NOMO-1 treated with dmso at 0.1 percent for 144 hours (cell line): Measurements from ENCODE around the gene SLFN5.
"Not testable (repeated sequence)": the region's sequence is repeated elsewhere in the genome, so short reads cannot be mapped to it uniquely, and the experiment has no call there.

Source experiments
- DNase-seq: peaks from one replicate; lab custom pipeline; 2025; ENCODE audit not compliant: unreplicated experiment; lab: John Stamatoyannopoulos, UW

SLFN5 gene

DNA sequence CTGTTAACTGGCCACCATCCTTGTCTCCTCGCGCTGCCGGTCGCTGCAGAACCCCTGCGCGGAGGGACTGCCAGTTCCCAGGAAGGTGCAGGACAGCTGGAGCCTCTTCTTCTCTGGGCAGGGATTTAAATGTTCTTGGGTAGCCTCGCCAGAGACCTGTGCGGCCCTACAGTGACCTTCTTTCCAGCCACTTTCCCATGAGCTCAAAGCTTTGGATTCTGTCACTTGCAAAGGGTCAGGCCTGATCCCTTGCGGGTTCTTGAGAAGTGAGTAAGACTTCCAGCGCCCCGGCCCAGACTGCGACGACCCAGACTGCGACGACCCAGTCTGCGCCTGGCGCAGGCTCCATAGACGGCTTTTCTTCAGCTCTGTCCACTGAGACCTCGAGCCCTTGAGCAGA, 1.4 kb upstream of the SLFN5 start:
- DNase-seq, result no peak

DNA sequence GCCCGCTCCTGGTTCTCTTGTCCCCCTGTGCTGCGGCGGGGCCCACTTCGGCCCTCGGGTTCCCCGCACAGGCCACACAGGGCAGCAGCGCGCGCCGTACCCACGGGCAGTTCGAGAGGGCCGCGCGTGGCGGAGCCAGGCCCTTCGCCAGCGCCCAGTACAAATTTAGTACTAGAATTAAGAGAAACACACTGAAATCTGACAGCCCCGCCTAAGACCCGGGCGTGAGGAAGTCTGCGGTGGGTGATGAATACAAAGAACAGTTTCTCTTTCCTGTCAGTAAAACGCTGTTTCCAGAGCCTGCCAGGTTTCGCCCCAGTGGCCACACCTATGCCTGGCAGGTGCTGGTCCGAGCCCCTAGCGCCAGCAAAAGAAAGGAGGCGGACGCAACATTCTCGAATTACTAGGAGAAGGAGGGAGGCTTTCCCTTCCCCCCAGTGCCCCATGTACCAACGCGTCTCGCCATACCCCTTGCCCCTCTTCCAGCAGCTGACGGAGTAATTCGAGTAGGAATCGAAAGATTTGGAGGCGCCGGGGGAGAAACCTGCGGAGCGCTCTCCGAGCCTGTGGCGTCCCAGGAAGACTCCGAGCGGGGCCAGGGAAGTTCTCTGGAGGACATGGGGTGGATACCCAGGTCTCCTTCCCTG, 591 bp upstream of the SLFN5 start:
- DNase-seq, result peak; percentile 71

DNA sequence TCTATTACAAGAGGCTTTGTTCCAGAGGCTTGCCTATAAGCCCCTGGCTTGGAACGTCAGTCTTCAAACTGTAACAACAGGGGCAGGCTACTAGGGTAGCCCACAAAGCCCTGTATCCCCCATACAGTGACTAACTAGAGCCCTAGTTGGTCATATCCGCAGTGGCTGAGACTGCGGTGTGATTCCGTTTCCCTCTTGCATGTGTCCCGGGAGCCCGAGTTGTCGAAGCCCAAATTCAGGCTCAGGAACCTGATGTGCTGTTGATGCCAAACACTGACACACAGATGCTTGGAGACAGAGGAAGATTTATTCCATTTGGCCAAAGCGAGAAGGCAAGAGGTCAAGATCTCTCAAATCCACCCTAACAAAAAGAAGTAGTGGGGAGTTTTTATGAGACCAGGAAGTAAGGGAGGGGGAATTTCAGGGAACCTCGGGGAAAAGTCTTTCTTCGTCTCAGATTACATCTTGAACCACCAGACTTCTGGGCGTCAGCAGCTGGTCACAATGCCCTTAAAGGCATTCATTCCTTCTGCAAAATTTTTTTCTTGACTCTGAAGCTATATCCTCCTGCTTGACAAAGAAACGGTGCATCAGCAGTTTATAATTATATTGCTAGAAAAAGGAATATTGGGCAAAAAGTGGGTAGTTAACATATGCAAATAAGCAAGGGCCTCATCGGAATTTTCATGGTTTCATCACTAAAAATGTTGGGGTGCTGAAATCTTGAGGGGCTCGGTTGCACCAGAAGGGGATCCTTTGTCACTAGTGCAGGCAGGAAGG, 879 bp downstream of the SLFN5 start:
- DNase-seq, result no peak

DNA sequence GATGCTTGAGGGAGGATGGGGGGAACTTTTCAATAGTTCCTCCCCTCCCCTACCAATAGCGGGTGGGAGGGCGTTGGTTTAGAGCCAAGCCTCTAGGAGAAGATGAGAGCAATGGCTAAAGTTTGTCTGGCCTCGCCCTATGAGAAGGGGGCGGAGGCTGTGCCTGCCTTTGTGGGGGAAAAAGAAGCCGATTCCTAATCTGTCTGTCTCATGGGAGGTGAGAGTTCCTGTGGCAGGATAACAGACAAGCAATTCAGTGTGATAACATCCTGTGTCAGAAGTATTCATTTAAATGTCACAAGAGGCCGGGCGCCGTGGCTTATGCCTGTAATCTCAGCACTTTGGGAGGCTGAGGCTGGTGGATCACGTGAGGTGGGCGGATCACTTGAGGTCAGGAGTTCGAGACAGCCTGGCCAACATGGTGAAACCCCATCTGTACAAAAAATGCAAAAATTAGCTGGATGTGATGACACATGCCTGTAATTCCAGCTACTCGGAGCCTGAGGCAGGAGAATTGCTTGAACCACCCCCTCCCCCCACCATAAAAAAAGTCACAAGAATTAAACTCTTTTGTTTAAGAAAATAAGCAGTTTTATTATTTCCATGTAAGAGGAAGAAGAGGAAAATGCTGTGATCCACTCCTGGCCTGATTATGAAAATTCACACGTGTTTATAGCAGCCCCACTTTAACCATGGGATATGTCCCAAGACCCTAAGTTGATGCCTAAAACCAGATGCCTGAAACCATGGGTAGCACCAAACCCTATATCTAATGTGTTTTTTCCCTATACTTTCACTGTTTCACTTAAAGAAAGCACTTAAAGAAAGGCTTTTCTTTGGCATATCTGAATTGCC, 1.7 kb downstream of the SLFN5 start:
- no peak for DNase-seq

DNA sequence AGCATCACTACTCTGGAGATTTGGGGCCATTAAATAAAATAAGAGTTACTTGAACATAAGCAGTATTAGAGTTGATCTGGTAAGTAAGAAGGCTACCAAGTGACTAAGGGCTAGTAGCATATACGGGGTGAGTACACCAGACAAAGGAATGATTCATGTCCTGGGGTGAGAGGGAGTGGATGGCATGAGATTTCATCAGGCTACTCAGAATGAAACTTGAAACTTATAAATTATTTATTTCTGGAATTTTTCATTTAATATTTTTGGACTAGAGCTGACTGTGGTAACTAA, 2.3 kb downstream of the SLFN5 start:
- DNase-seq, result no peak

DNA sequence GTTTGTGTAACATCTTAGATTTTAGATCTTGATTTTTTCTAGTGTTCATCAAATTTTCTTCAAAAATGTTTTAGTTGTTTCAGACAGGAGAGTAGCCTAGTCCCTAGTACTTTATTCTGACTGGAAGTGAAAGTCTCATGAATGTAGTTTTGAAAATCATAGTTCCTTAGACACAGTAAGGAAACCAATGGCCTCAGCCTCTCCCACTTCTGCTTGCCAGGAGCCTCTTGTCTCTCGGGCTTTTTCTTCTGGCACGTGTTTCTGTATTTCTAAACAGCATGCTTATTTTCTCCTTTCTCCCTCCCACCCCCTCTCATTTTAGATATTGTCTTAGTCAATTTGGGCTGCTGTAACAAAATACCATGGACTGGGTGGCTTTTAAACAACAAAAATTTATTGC, 9.8 kb downstream of the SLFN5 start:
- DNase-seq, result peak; percentile 73

DNA sequence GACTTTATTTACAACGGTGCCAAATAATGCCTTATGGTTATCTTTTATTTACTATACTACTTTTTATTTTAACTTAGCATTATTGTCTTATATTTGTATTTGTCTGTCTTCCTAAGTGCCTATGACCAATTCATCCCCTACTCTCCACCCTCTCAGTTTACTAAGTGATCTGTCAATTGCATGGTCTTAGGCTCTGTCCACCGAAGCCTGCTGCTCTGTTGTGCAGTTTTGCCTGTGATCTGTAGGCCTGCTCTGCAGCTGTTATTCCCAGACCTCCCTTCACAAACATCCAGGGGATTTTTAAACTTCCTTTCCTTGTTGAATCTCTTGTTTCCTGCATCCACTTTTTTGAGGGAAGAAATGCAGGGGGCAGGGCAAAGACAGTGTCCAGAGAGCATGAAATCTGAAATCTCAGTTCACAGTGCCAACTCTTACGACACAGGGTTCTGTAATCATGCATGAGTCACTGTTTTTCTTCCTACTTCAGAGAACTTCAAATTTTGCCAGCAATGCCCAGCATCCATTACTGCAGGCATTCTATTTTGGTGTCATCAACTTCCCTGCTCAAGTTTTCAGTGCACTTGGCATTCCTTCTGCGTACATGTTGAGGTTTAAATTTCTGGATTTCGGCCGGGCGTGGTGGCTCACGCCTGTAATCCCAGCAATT, 11.4 kb downstream of the SLFN5 start:
- peak; percentile 70 for DNase-seq

DNA sequence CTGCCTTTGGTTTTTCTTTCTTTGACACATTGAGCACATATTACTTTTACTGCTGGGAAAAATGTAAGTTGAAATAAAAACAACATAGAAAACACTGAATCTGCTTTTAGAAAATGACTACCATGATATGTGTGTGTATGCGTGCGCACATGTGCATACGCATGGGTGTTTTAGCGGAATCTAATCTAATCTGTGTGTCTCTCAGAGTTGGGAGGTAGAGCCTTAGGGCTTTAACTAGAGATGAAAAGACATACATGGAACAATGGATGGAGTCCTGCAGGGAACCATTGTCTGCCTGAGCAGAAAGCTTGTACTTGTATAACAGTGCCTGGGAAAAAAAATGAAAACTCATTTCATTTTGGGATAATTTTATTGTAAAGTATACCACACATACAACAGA, 12.4 kb downstream of the SLFN5 start:
- DNase-seq, result no peak

DNA sequence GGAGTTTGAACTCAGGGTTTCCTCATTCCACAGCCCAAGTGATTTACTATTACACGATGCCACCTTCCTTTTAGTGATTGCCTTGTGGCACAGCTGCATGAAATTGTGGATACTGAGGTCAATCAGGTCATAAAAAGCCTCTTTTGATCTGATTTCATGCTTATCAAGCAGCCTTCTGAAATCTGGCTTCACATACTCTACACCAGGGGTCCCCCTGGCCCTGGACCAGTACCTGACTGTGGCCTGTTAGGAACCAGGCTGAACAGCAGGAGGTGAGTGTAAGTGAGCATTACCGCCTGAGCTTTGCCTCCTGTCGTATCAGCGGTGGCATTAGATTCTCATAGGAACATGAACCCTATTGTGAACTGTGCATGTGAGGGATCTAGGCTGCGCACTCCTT, 13.8 kb downstream of the SLFN5 start:
- DNase-seq, result no peak

DNA sequence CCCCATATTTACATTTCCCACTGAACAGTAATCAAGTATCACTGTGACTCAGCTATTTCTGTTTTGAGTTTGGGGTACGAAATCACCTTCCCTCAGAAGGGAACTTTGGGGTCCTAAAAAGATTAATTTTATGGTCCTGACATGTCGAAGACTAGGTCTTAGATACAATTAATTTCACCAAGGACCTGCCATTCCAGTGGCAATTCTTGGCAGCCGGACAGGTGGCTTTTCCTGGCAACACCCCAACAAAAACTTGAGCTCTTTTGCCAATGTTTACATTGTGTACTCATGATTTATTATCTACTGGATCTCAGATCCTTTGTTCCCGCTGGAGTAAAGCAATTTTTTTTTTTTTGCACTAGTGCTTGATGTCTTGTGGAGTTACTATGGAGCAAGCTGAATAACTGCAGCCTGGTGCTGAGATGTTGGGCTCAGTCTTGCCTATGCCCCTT, 14.4 kb downstream of the SLFN5 start:
- DNase-seq, result no peak

DNA sequence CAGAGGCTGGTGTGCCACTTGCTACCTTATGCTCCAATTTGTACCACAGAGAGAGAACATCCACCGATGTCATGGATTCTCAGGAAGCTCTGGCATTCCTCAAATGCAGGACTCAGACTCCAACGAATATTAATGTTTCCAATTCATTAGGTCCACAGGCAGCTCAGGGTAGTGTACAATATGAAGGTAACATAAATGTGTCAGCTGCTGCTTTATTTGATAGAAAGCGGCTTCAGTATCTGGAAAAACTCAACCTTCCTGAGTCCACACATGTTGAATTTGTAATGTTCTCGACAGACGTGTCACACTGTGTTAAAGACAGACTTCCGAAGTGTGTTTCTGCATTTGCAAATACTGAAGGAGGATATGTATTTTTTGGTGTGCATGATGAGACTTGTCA, 16.1 kb downstream of the SLFN5 start:
- no peak for DNase-seq

DNA sequence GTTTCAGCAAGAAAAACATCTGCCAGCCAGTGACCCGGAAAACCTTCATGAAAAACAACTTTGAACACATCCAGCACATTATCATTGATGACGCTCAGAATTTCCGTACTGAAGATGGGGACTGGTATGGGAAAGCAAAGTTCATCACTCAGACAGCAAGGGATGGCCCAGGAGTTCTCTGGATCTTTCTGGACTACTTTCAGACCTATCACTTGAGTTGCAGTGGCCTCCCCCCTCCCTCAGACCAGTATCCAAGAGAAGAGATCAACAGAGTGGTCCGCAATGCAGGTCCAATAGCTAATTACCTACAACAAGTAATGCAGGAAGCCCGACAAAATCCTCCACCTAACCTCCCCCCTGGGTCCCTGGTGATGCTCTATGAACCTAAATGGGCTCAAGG, 22.2 kb downstream of the SLFN5 start:
- DNase-seq, result no peak

DNA sequence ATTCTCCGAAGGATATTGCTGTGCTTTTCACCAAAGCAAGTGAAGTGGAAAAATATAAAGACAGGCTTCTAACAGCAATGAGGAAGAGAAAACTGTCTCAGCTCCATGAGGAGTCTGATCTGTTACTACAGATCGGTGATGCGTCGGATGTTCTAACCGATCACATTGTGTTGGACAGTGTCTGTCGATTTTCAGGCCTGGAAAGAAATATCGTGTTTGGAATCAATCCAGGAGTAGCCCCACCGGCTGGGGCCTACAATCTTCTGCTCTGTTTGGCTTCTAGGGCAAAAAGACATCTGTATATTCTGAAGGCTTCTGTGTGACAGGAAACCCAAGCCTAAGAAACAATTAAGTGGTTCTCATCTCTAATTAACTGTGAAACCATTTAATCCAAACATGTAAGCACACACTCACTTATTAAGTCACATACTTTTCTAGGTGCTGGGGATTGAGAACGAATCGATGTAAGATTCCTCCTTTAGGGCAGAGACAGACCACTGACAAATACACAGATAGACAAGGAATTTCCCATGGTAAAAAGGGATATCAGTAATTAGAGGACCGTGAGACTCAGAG, 22.8 kb downstream of the SLFN5 start:
- DNase-seq, result no peak

DNA sequence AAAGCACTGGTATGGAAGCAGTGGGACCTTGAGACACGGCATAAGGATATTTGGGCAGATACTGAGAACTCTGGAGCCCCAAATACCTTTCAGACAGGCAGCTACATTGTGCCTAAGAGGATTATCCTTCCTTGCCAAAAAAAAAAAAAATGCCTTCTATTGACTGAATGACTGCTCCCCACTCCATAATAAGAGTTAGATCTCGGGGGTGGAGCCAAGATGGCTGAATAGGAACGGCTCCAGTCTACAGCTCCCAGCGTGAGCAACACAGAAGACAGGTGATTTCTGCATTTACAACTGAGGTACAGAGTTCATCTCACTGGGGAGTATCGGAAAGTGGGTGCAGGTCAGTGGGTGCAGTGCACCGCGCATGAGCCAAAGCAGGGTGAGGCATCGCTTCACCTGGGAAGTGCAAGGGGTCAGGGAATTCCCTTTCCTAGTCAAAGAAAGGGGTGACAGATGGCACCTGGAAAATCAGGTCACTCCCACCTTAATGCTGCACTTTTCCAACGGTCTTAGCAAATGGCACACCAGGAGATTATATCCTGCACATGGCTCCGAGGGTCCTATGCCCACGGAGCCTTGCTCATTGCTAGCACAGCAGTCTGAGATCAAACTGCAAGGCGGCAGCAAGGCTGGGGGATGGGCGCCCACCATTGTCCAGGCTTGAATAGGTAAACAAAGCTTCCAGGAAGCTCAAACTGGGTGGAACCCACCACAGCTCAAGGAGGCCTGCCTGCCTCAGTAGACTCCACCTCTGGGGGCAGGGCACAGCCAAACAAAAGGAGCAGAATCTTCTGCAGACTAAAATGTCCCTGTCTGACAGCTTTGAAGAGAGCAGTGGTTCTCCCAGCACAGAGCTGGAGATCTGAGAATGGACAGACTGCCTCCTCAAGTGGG, 31.5 kb downstream of the SLFN5 start:
- not testable (repeated sequence) for DNase-seq

DNA sequence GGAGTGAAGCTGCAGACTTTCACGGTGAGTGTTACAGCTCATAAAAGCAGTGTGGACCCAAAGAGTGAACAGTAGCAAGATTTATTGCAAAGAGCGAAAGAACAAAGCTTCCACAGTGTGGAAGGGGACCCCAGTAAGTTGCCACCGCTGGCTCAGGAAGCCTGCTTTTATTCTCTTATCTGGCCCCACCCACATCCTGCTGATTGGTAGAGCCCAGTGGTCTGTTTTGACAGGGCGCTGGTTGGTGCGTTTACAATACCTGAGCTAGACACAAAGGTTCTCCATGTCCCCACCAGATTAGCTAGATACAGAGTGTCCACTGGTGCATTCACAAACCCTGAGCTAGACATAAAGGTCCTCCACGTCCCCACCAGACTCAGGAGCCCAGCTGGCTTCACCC, 35.6 kb downstream of the SLFN5 start:
- not testable (repeated sequence) for DNase-seq

DNA sequence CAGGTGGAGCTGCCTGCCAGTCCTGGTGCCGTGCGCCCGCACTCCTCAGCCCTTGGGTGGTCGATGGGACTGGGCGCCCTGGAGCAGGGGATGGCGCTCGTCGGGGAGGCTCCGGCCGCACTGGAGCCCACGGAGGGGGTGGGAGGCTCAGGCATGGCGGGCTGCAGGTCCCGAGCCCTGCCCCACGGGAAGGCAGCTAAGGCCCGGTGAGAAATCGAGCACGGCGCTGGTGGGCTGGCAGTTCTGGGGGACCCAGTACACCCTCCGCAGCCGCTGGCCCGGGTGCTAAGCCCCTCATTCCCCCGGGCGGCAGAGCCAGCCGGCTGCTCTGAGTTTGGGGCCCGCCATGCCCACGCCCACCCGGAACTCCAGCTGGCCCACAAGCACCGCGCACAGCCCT, 36.0 kb downstream of the SLFN5 start:
- DNase-seq, result not testable (repeated sequence)

DNA sequence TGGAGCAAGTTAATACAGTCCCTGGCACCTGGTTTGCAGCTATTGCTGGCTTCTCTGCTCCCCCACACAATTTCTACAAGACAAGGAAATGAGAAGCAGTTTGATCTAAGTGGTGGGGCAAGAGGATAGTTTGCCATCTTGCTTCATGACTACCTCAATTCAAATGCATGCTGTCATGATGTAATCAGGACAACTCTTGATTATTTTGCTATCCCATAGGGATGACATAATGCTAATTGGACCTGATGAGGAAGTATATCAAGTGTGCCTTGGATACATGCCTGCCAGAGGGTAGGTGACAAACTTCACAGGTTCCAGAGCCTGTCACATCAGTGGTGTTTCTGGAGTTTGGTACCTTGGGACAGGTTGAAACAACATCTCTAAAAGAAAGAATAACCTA, 40.9 kb downstream of the SLFN5 start:
- no peak for DNase-seq

DNA sequence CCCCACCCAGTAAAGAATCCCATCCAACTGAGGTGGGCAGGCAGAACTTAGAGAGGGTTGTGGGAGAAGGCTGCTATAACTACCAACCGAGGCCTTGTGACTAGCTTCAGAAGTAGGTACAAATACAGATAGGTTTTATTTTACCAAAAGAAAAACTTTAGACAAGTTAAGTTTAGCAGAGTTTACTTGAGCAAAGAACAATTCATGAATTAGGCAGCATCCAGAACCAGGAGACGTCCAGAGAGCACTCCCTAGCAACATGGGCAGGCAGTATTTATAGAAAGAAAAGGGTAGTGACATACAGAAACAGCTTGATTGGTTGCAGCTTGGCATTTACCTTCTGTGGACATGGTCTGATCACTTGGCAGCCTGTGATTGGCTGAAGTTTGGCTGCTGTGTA, 42.1 kb downstream of the SLFN5 start:
- DNase-seq, result no peak

DNA sequence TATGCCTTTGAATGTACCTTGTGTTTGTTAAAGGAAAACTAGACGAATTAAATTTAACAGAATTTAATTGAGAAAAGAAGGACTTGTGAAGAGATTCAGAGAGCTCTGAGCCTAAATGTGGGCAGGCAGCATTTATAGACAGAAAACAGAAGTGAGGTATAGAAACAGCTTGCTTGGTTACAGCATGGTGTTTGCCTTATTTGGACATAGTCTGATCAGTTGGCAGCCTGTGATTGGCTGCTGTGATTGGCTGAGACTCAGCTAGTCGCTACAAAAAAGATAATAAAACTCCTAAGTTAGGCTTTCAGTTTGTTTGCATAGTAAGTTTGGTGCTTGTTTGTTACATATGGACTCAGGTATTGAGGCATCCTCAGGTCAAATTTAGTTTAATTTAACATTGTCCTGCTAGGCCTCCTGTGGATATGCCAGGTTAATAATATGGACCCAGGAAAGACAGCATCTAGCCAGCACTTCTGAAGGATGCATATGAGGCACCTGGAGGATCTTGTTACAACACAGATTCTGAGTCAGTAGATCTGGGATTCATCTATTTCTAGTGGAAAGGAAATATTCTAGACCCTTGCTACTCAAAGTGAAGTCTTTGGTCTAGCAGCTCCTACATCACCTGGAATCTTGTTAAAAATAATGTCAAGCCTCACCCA, 43.4 kb downstream of the SLFN5 start:
- DNase-seq, result no peak
